ENCODE results near the gene CDKN2AIP. TPM values are rescaled to one million over a fixed set of nuclear protein-coding genes. Genes with fewer than 3 reads are reported as not detected.
"Not testable (repeated sequence)": the region's sequence is repeated elsewhere in the genome, so short reads cannot be mapped to it uniquely, and the experiment has no call there.

Gene CDKN2AIP
- total RNA-seq, 1 donor from 2014 or later, result 15.9 TPM

DNA sequence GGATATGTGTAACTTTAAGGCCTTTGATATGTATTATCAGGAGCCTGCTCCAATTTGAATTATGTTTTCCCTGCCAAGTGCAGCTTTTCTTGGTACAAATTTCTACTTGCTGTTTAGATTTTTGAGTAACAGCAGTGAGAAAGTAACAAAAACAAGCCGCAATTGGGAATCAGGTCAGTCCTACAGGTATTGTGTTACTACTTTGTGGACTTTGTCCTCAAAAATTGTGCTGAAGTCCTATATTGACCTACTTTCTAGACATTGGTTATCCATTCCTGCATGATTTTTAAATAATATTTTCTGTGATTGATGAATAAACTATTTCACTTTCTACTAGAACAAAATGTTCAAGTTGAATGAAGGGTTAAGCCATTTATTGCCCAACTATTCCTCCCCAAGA is 5.7 kb downstream of the CDKN2AIP start:
- Mint-ChIP-seq H3K27ac (ENCODE audit: unreplicated experiment) (no peak overlapping the region), H3K36me3 (ENCODE audit: unreplicated experiment) (no peaks in the 10 kb centered on the region), H3K4me1 (ENCODE audit: low read depth, unreplicated experiment) (peaks cover 5% of the 10 kb centered on the region)

DNA sequence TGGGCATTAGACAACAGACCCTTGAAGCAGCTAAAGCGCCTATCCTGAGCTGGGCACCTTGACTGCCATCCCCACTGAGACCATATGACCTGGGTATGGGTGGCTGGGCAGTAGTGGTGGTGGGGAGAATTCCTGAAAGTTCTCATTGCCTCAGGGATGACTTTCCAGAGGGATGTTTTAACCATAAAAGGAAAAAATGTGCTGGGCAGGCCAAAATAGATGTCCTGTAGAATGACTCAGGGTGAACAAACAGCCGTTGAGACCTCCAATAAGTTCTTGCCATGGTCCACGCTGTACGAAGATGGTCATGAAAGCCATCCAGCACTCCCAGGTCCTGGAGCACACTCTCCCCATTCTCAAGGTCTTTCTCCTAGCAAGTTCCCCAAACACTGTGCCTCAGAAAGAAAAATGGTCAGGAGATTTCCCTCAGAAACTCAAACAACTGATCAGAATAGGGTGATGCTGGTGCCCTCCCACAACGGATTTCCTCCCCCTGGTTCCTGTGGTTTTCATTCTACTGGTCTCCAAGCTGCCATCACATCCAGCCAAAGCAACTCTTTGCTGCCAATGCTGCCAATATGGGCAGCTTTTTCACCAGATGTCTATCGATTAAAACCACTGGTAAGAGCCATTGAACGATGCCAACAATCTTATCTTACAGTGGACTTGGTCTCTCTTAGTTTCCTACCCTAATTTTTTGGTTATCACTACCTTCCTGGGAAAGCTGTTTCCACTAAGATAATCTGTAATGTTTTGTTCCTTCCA is 11.2 kb downstream of the CDKN2AIP start:
- Mint-ChIP-seq H3K4me3 (ENCODE audit: unreplicated experiment) (no peak overlapping the region), H3K27me3 (ENCODE audit: unreplicated experiment) (no peaks in the 10 kb centered on the region), H3K9me3 (ENCODE audit: unreplicated experiment) (peaks cover 3% of the 10 kb centered on the region), H3K4me1 (ENCODE audit: low read depth, unreplicated experiment) (no peaks in the 10 kb centered on the region), H3K27ac (ENCODE audit: unreplicated experiment) (no peak overlapping the region), H3K36me3 (ENCODE audit: unreplicated experiment) (peaks cover 11% of the 10 kb centered on the region)
- DNase-seq, result no peak
- TF ChIP-seq, protein P1, sequence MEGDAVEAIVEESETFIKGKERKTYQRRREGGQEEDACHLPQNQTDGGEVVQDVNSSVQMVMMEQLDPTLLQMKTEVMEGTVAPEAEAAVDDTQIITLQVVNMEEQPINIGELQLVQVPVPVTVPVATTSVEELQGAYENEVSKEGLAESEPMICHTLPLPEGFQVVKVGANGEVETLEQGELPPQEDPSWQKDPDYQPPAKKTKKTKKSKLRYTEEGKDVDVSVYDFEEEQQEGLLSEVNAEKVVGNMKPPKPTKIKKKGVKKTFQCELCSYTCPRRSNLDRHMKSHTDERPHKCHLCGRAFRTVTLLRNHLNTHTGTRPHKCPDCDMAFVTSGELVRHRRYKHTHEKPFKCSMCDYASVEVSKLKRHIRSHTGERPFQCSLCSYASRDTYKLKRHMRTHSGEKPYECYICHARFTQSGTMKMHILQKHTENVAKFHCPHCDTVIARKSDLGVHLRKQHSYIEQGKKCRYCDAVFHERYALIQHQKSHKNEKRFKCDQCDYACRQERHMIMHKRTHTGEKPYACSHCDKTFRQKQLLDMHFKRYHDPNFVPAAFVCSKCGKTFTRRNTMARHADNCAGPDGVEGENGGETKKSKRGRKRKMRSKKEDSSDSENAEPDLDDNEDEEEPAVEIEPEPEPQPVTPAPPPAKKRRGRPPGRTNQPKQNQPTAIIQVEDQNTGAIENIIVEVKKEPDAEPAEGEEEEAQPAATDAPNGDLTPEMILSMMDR (IDR thresholded peaks at IDR 0.05; ENCODE audit: partially characterized antibody, unreplicated experiment), result no peak

More for the DNA sequence above, 5.7 kb downstream of the CDKN2AIP start:
- Mint-ChIP-seq H3K27me3 (ENCODE audit: unreplicated experiment) (peaks cover 2% of the 10 kb centered on the region), H3K4me3 (ENCODE audit: unreplicated experiment) (no peak overlapping the region), H3K9me3 (ENCODE audit: unreplicated experiment) (peaks cover 3% of the 10 kb centered on the region)
- TF ChIP-seq, protein P1 (IDR thresholded peaks at IDR 0.05; ENCODE audit: partially characterized antibody, unreplicated experiment), result no peak
- DNase-seq, result no peak

DNA sequence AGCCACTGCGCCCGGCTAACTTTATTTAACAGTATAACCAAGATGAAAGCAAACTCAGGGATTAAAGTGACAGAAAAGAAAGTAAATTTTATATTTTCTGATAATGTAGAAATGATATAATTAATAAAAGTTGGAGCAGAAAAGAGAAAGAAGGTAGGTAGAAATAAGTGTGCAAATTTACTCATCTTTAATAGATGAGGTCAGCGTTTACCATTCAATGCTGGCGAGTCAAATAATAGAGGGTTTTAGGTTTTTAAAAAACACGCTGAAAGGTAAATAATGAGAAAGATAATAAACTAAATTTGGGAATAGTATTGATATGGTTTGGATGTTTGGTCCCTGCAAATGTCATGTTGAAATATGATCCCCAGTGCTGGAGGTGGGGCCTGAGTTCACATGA is 13.6 kb downstream of the CDKN2AIP start:
- H3K9me3 Mint-ChIP-seq (ENCODE audit: unreplicated experiment), result peaks cover 3% of the 10 kb centered on the region
- H3K27ac Mint-ChIP-seq (ENCODE audit: unreplicated experiment), result no peak overlapping the region
- peaks cover 11% of the 10 kb centered on the region for H3K36me3 Mint-ChIP-seq (ENCODE audit: unreplicated experiment)
- no peak for DNase-seq
- H3K4me1 Mint-ChIP-seq (ENCODE audit: low read depth, unreplicated experiment), result no peaks in the 10 kb centered on the region
- TF ChIP-seq, protein P1 (IDR thresholded peaks at IDR 0.05; ENCODE audit: partially characterized antibody, unreplicated experiment), result no peak
- H3K4me3 Mint-ChIP-seq (ENCODE audit: unreplicated experiment), result no peak overlapping the region
- H3K27me3 Mint-ChIP-seq (ENCODE audit: unreplicated experiment), result no peaks in the 10 kb centered on the region

DNA sequence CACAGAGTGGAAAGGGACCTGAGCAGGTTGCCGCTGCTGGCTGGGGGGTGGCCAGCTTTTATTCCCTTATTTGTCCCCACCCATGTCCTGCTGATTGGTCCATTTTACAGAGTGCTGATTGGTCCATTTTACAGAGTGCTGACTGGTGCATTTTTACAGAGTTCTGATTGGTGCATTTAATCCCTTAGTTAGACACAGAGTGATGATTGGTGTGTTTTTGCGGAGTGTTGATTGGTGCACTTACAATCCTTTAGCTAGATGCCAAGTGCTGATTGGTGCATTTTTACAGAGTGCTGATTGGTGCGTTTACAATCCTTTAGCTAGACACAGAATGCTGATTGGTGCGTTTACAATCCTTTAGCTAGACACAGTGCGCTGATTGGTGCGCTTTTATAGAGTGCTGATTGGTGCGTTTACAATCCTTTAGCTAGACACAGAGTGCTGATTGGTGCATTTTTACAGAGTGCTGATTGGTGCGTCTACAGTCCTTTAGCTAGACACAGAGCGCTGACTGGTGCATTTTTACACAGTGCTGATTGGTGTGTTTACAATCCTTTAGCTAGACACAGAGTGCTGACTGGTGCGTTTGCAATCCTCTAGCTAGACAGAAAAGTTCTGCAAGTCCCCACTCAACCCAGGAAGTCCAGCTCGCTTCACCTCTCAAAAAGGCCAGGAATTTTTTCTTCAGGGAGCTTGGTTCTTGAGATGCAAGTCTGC is 19.6 kb downstream of the CDKN2AIP start:
- not testable (repeated sequence) for H3K9me3 Mint-ChIP-seq (ENCODE audit: unreplicated experiment); DNase-seq; H3K27me3 Mint-ChIP-seq (ENCODE audit: unreplicated experiment); H3K4me3 Mint-ChIP-seq (ENCODE audit: unreplicated experiment); H3K36me3 Mint-ChIP-seq (ENCODE audit: unreplicated experiment); H3K4me1 Mint-ChIP-seq (ENCODE audit: low read depth, unreplicated experiment); H3K27ac Mint-ChIP-seq (ENCODE audit: unreplicated experiment)

DNA sequence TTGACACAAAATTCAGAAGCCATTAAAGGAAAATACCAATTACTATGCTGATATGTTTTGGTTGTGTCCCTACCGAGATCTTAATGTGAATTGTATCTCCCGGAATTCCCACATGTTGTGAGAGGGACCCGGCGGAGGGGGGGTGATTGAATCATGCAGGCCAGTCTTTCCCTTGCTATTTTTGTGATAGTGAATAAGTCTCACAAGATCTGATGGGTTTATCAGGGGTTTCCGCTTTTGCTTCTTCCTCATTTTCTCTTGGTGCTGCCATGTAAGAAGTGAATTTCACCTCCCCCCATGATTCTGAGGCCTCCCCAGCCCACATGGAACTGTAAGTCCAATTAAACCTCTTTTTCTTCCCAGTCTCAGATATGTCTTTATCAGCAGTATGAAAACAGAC is 21.4 kb downstream of the CDKN2AIP start:
- H3K36me3 Mint-ChIP-seq (ENCODE audit: unreplicated experiment); H3K27ac Mint-ChIP-seq (ENCODE audit: unreplicated experiment); DNase-seq; H3K4me3 Mint-ChIP-seq (ENCODE audit: unreplicated experiment); H3K9me3 Mint-ChIP-seq (ENCODE audit: unreplicated experiment); H3K27me3 Mint-ChIP-seq (ENCODE audit: unreplicated experiment); H3K4me1 Mint-ChIP-seq (ENCODE audit: low read depth, unreplicated experiment): not testable (repeated sequence)

DNA sequence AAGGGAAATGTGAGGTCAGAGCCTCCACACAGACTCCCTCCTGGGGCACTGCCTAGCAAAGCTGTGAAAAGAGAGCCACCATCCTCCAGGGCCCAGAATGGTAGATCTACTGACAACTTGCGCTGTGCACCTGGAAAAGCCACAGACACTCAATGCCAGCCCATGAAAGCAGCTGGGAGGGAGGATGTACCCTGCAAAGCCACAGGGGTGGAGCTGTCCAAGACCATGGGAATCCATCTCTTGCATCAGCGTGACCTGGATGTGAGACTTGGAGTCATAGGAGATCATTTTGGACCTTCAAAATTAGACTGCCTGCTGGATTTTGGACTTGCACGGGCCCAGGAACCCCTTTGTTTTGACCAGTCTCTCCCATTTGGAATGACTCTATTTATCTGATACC is 22.8 kb downstream of the CDKN2AIP start:
- peaks cover 1% of the 10 kb centered on the region for H3K27me3 Mint-ChIP-seq (ENCODE audit: unreplicated experiment)
- TF ChIP-seq, protein P1 (IDR thresholded peaks at IDR 0.05; ENCODE audit: partially characterized antibody, unreplicated experiment), result no peak
- peaks cover 5% of the 10 kb centered on the region for H3K36me3 Mint-ChIP-seq (ENCODE audit: unreplicated experiment)
- no peak for DNase-seq
- no peak overlapping the region for H3K4me3 Mint-ChIP-seq (ENCODE audit: unreplicated experiment)
- H3K27ac Mint-ChIP-seq (ENCODE audit: unreplicated experiment), result no peak overlapping the region
- H3K4me1 Mint-ChIP-seq (ENCODE audit: low read depth, unreplicated experiment), result no peaks in the 10 kb centered on the region
- peaks cover 4% of the 10 kb centered on the region for H3K9me3 Mint-ChIP-seq (ENCODE audit: unreplicated experiment)
